HG02759 (cell line): Measurements from ENCODE around the gene FOXF1.

Source experiments
- ATAC-seq: cut with Tn5 transposase; IDR thresholded peaks from one replicate; pipeline ENCODE4 v1.9.1; 2021; ENCODE audit warnings: mild to moderate bottlenecking, moderate library complexity; ENCODE audit not compliant: unreplicated experiment

FOXF1 gene

GRCh38 chr16:86503830-86504229 is 6.5 kb upstream of the FOXF1 start:
- no peak for ATAC-seq

GRCh38 chr16:86504315-86505184 is 5.8 kb upstream of the FOXF1 start:
- no peak for ATAC-seq

- ATAC-seq, result no peak
These were observed 5.0 kb upstream of the FOXF1 start for GRCh38 chr16:86505185-86505898.

- no peak for ATAC-seq
These were observed 4.1 kb upstream of the FOXF1 start for GRCh38 chr16:86505899-86506864.

- ATAC-seq, result no peak
These were observed 2.9 kb upstream of the FOXF1 start for GRCh38 chr16:86507173-86508027.

GRCh38 chr16:86508028-86508946 is 2.0 kb upstream of the FOXF1 start:
- no peak for ATAC-seq

- no peak for ATAC-seq
These were observed 1.2 kb upstream of the FOXF1 start for GRCh38 chr16:86508947-86509758.

GRCh38 chr16:86509759-86510464 is 415 bp upstream of the FOXF1 start:
- ATAC-seq, result no peak

- no peak for ATAC-seq
These were observed 1.2 kb downstream of the FOXF1 start for GRCh38 chr16:86511317-86512161.

- no peak for ATAC-seq
These were observed 2.1 kb downstream of the FOXF1 start for GRCh38 chr16:86512301-86512859.

- ATAC-seq, result no peak
These were observed 2.6 kb downstream of the FOXF1 start for GRCh38 chr16:86512860-86513470.

- ATAC-seq, result no peak
These were observed 3.3 kb downstream of the FOXF1 start for GRCh38 chr16:86513471-86514277.

- no peak for ATAC-seq
These were observed 4.4 kb downstream of the FOXF1 start for GRCh38 chr16:86514481-86515376.

- no peak for ATAC-seq
These were observed 5.1 kb downstream of the FOXF1 start for GRCh38 chr16:86515413-86515776.
